ENCODE results near the gene MEMO1. TPM values are rescaled to one million over a fixed set of nuclear protein-coding genes. Genes with fewer than 3 reads are reported as not detected.

Gene MEMO1
- total and polyA plus RNA-seq, 4 donors: 22.4 to 32.9 (median 27.3) TPM

DNA sequence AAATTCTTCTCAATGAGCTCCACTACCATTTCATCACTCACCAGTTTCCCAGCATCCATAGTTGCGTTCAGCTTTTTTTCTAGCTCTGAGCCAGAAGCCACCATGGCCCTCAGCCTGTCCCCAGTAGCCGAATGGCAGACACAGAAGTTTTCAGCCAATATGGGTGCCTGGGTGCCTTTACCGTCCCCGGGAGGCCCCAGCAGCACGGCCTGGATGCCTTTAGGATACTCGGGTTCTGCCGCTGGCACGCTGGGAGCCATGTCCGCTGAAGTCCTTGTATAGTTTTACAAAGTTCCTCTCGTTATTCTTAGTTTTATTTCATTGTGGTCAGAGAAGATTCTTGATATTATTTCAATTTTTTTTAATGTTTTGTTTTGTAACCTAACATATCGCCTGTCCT is 187.2 kb downstream of the MEMO1 start:
- Histone ChIP-seq H3K4me3 (ENCODE audit: low read depth in 1 of 3, low read length in 3 of 3) (no peak overlapping the region), H3K36me3 (ENCODE audit: control insufficient read depth in 4 of 4, insufficient read depth in 3 of 4, low read depth in 1 of 4, low read length in 3 of 4) (no peaks in the 10 kb centered on the region), H3K9ac (ENCODE audit: low read depth in 1 of 2, low read length in 2 of 2) (no peak overlapping the region), H3K27me3 (ENCODE audit: control insufficient read depth in 4 of 4, insufficient read depth in 4 of 4, low read length in 3 of 4) (no peaks in the 10 kb centered on the region), H3K9me3 (ENCODE audit: control insufficient read depth in 4 of 4, low read length in 3 of 4) (peaks cover 2 to 8% (median 5%) of the 10 kb centered on the region in 4 donors), H3K27ac (ENCODE audit: low read depth in 1 of 2, low read length in 2 of 2) (no peak overlapping the region), H3K4me1 (ENCODE audit: control insufficient read depth in 4 of 4, insufficient read depth in 4 of 4, low read length in 3 of 4) (no peaks in the 10 kb centered on the region)
- 94% methylated on average over 11 of the region's 11 CpGs for WGBS
- TF ChIP-seq, protein P1, sequence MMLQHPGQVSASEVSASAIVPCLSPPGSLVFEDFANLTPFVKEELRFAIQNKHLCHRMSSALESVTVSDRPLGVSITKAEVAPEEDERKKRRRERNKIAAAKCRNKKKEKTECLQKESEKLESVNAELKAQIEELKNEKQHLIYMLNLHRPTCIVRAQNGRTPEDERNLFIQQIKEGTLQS (IDR thresholded peaks at IDR 0.05): no peak
- TF ChIP-seq RAD21 (IDR thresholded peaks at IDR 0.05) (no peak), GABPA (IDR thresholded peaks at IDR 0.05 in 1 of 2, conservative IDR thresholded peaks at IDR 0.05 in 1 of 2) (no peak), HNF4A (conservative IDR thresholded peaks at IDR 0.05) (no peak), EGR1 (IDR thresholded peaks at IDR 0.05; ENCODE audit: low read depth in 2 of 2) (no peak), HNF4G (IDR thresholded peaks at IDR 0.05) (no peak), SP1 (IDR thresholded peaks at IDR 0.05) (no peak), FOXA1 (IDR thresholded peaks at IDR 0.05) (no peak), YY1 (IDR thresholded peaks at IDR 0.05) (no peak), RXRA (IDR thresholded peaks at IDR 0.05) (no peak), NR2F2 (IDR thresholded peaks at IDR 0.05) (no peak), FOXA2 (IDR thresholded peaks at IDR 0.05) (no peak), JUND (IDR thresholded peaks at IDR 0.05) (no peak), TAF1 (conservative IDR thresholded peaks at IDR 0.05) (no peak)
- TF ChIP-seq, protein P2, sequence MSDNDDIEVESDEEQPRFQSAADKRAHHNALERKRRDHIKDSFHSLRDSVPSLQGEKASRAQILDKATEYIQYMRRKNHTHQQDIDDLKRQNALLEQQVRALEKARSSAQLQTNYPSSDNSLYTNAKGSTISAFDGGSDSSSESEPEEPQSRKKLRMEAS (IDR thresholded peaks at IDR 0.05): no peak
- TF ChIP-seq, protein P3, sequence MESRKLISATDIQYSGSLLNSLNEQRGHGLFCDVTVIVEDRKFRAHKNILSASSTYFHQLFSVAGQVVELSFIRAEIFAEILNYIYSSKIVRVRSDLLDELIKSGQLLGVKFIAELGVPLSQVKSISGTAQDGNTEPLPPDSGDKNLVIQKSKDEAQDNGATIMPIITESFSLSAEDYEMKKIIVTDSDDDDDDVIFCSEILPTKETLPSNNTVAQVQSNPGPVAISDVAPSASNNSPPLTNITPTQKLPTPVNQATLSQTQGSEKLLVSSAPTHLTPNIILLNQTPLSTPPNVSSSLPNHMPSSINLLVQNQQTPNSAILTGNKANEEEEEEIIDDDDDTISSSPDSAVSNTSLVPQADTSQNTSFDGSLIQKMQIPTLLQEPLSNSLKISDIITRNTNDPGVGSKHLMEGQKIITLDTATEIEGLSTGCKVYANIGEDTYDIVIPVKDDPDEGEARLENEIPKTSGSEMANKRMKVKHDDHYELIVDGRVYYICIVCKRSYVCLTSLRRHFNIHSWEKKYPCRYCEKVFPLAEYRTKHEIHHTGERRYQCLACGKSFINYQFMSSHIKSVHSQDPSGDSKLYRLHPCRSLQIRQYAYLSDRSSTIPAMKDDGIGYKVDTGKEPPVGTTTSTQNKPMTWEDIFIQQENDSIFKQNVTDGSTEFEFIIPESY (IDR thresholded peaks at IDR 0.05): no peak
- TF ChIP-seq, protein P4, sequence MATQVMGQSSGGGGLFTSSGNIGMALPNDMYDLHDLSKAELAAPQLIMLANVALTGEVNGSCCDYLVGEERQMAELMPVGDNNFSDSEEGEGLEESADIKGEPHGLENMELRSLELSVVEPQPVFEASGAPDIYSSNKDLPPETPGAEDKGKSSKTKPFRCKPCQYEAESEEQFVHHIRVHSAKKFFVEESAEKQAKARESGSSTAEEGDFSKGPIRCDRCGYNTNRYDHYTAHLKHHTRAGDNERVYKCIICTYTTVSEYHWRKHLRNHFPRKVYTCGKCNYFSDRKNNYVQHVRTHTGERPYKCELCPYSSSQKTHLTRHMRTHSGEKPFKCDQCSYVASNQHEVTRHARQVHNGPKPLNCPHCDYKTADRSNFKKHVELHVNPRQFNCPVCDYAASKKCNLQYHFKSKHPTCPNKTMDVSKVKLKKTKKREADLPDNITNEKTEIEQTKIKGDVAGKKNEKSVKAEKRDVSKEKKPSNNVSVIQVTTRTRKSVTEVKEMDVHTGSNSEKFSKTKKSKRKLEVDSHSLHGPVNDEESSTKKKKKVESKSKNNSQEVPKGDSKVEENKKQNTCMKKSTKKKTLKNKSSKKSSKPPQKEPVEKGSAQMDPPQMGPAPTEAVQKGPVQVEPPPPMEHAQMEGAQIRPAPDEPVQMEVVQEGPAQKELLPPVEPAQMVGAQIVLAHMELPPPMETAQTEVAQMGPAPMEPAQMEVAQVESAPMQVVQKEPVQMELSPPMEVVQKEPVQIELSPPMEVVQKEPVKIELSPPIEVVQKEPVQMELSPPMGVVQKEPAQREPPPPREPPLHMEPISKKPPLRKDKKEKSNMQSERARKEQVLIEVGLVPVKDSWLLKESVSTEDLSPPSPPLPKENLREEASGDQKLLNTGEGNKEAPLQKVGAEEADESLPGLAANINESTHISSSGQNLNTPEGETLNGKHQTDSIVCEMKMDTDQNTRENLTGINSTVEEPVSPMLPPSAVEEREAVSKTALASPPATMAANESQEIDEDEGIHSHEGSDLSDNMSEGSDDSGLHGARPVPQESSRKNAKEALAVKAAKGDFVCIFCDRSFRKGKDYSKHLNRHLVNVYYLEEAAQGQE (IDR thresholded peaks at IDR 0.05): no peak
- TF ChIP-seq, protein P5, sequence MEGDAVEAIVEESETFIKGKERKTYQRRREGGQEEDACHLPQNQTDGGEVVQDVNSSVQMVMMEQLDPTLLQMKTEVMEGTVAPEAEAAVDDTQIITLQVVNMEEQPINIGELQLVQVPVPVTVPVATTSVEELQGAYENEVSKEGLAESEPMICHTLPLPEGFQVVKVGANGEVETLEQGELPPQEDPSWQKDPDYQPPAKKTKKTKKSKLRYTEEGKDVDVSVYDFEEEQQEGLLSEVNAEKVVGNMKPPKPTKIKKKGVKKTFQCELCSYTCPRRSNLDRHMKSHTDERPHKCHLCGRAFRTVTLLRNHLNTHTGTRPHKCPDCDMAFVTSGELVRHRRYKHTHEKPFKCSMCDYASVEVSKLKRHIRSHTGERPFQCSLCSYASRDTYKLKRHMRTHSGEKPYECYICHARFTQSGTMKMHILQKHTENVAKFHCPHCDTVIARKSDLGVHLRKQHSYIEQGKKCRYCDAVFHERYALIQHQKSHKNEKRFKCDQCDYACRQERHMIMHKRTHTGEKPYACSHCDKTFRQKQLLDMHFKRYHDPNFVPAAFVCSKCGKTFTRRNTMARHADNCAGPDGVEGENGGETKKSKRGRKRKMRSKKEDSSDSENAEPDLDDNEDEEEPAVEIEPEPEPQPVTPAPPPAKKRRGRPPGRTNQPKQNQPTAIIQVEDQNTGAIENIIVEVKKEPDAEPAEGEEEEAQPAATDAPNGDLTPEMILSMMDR (IDR thresholded peaks at IDR 0.05; ENCODE audit: low read depth, low read length, missing input control): no peak
- no peak for DNase-seq (ENCODE audit: low spot score)

Measured in liver (tissue), 9 donors.